CD4-positive, CD25-positive, alpha-beta regulatory T cell (primary cell): ENCODE data around the gene RASAL2. TPM values are rescaled to one million over a fixed set of nuclear protein-coding genes. Genes with fewer than 3 reads are reported as not detected.
A peak's percentile ranks its signal among the peaks of the same experiment; 100 is the strongest.
"Not testable (repeated sequence)": the region's sequence is repeated elsewhere in the genome, so short reads cannot be mapped to it uniquely, and the experiment has no call there.

ENCODE experiments used
- ATAC-seq, 2 donors: fragments of 150-1000 bp; cut with Tn5 transposase; one replicate each; pipeline ENCODE4 v1.10.0; 2021; ENCODE audit warnings: low read depth in 2 of 2, moderate number of reproducible peaks in 2 of 2, moderate library complexity in 1 of 2
- DNase-seq, 3 donors: peaks; one replicate each; pipeline versions ENCODE4 v3.0.0 to v3.0.0-alpha.2; 2012 to 2022; ENCODE audit warnings: mixed read lengths in 1 of 3
- H3K27ac ChIP-seq: one replicate; pipeline ENCODE4 v1.7.0; 2013; ENCODE audit warnings: mild to moderate bottlenecking, low read length; ENCODE audit not compliant: insufficient read depth, poor library complexity, severe bottlenecking
- H3K27me3 ChIP-seq: one replicate; pipeline ENCODE4 v1.7.0; 2013; ENCODE audit warnings: low read length; ENCODE audit not compliant: control insufficient read depth, insufficient read depth
- H3K36me3 ChIP-seq: one replicate; pipeline ENCODE4 v1.7.0; 2013; ENCODE audit warnings: mild to moderate bottlenecking, low read length, moderate library complexity; ENCODE audit not compliant: control insufficient read depth, insufficient read depth
- H3K4me1 ChIP-seq: 2 replicates; pipeline ENCODE4 v1.7.0; 2013; ENCODE audit warnings: mild to moderate bottlenecking, low read length; ENCODE audit not compliant: insufficient read depth, control insufficient read depth, poor library complexity, severe bottlenecking
- H3K4me3 ChIP-seq: one replicate; pipeline ENCODE4 v1.7.0; 2013; ENCODE audit warnings: low read depth, mild to moderate bottlenecking, low read length, moderate library complexity
- H3K9me3 ChIP-seq, 2 experiments: 1 replicate in 1 of 2; 2 replicates in 1 of 2; pipeline ENCODE4 v1.7.0; 2013; ENCODE audit warnings: low read length in 2 of 2, mild to moderate bottlenecking in 1 of 2, moderate library complexity in 1 of 2; ENCODE audit not compliant: control insufficient read depth in 2 of 2
- H3K27ac Mint-ChIP-seq, 3 donors: one replicate each; pipeline ENCODE4 v1.8.0; 2020 to 2022; ENCODE audit warnings: mild to moderate bottlenecking in 3 of 3, mixed read lengths in 3 of 3, moderate library complexity in 2 of 3
- H3K27me3 Mint-ChIP-seq: one replicate; pipeline ENCODE4 v1.8.0; 2022; ENCODE audit warnings: mild to moderate bottlenecking, mixed read lengths
- H3K36me3 Mint-ChIP-seq: one replicate; pipeline ENCODE4 v1.8.0; 2020; ENCODE audit warnings: mixed read lengths
- H3K4me1 Mint-ChIP-seq, 4 donors: one replicate each; pipeline ENCODE4 v1.8.0; 2020 to 2022; ENCODE audit warnings: mixed read lengths in 4 of 4, mild to moderate bottlenecking in 1 of 4
- H3K4me3 Mint-ChIP-seq, 4 donors: one replicate each; pipeline ENCODE4 v1.8.0; 2020 to 2022; ENCODE audit warnings: mild to moderate bottlenecking in 4 of 4, mixed read lengths in 4 of 4, moderate library complexity in 3 of 4
- H3K9me3 Mint-ChIP-seq, 7 donors: one replicate each; pipeline ENCODE4 v1.8.0; 2020 to 2022; ENCODE audit warnings: mixed read lengths in 7 of 7, mild to moderate bottlenecking in 3 of 7, moderate library complexity in 2 of 7
- polyA plus RNA-seq, 4 donors: library from polyadenylated mRNA; unstranded; fragments of 300-500 nt; fragmentation: Illumina TruSeq; gene quantifications; one replicate each; pipeline ENCODE4 v1.2.3, GENCODE V29; 2021
- total RNA-seq: library from RNA; stranded (reverse); gene quantifications from one replicate; pipeline ENCODE4 v1.2.3, GENCODE V29; 2022

The RASAL2 gene
- total and polyA plus RNA-seq, 5 donors from 2014 or later = not detected

- H3K4me3 Mint-ChIP-seq = no peak overlapping the region
- H3K27me3 Mint-ChIP-seq = no peaks in the 10 kb centered on the region
- Histone ChIP-seq H3K9me3 (no peaks in the 10 kb centered on the region), H3K36me3 (no peaks in the 10 kb centered on the region), H3K4me1 (no peaks in the 10 kb centered on the region), H3K27ac (no peak overlapping the region), H3K4me3 (no peak overlapping the region), H3K27me3 (no peaks in the 10 kb centered on the region)
- H3K27ac Mint-ChIP-seq = no peak overlapping the region
- no peaks in the 10 kb centered on the region for H3K4me1 Mint-ChIP-seq
- H3K36me3 Mint-ChIP-seq = no peaks in the 10 kb centered on the region
- ATAC-seq (no peak), DNase-seq (no peak)
- peaks cover 0 to 7% (median 4%) of the 10 kb centered on the region in 7 donors for H3K9me3 Mint-ChIP-seq
These were observed 17.3 kb upstream of the RASAL2 start for GRCh38 chr1:178076607-178077006.

DNA sequence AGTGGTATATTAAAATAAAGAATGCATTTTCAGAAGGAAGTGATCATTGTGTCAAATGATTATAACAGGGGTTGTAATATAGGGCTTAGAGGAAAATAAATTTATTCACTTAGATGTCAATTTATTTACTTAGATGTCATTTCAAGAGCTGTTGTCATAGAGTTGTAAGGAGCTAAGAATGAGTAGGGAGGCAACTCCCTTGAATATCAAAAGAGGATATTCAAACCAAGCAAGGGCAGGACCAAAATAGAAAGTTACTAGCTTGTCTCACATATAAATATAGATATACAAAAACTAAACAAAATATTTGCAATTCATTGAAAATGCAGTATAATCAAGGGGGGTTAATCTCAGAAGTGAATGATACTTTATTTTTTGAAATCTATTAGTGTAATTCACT lies 16.0 kb upstream of the RASAL2 start:
- Histone ChIP-seq H3K36me3 (no peaks in the 10 kb centered on the region), H3K27ac (no peak overlapping the region), H3K4me1 (no peaks in the 10 kb centered on the region), H3K27me3 (no peaks in the 10 kb centered on the region), H3K9me3 (no peaks in the 10 kb centered on the region), H3K4me3 (no peak overlapping the region)
- DNase-seq (no peak), ATAC-seq (no peak)
- Mint-ChIP-seq H3K27me3 (no peaks in the 10 kb centered on the region), H3K4me3 (no peak overlapping the region), H3K9me3 (peaks cover 1 to 11% (median 5%) of the 10 kb centered on the region in 7 donors), H3K4me1 (no peaks in the 10 kb centered on the region), H3K27ac (no peak overlapping the region), H3K36me3 (no peaks in the 10 kb centered on the region)

- Mint-ChIP-seq H3K4me1 (no peaks in the 10 kb centered on the region), H3K36me3 (no peaks in the 10 kb centered on the region), H3K4me3 (no peak overlapping the region), H3K27me3 (peaks cover 8% of the 10 kb centered on the region), H3K9me3 (peaks cover 3 to 19% (median 9%) of the 10 kb centered on the region in 7 donors), H3K27ac (no peak overlapping the region)
- H3K4me1 ChIP-seq = no peaks in the 10 kb centered on the region
- DNase-seq = no peak
- no peak overlapping the region for H3K27ac ChIP-seq
- H3K4me3 ChIP-seq = no peak overlapping the region
- peaks cover 0 to 3% of the 10 kb centered on the region in 2 experiments for H3K9me3 ChIP-seq
- no peaks in the 10 kb centered on the region for H3K27me3 ChIP-seq
- no peak for ATAC-seq
- H3K36me3 ChIP-seq = no peaks in the 10 kb centered on the region
These were observed 7.6 kb upstream of the RASAL2 start for GRCh38 chr1:178086294-178086693.

- H3K4me1 Mint-ChIP-seq = no peaks in the 10 kb centered on the region
- Histone ChIP-seq H3K27ac (no peak overlapping the region), H3K4me3 (no peak overlapping the region), H3K4me1 (no peaks in the 10 kb centered on the region), H3K9me3 (peaks cover 0 to 3% of the 10 kb centered on the region in 2 experiments), H3K36me3 (no peaks in the 10 kb centered on the region), H3K27me3 (no peaks in the 10 kb centered on the region)
- no peak for ATAC-seq
- peaks cover 1 to 22% (median 9%) of the 10 kb centered on the region in 7 donors for H3K9me3 Mint-ChIP-seq
- H3K36me3 Mint-ChIP-seq = no peaks in the 10 kb centered on the region
- H3K27ac Mint-ChIP-seq = no peak overlapping the region
- no peak overlapping the region for H3K4me3 Mint-ChIP-seq
- H3K27me3 Mint-ChIP-seq = peaks cover 12% of the 10 kb centered on the region
- no peak for DNase-seq
These were observed 7.1 kb upstream of the RASAL2 start for GRCh38 chr1:178086766-178087165.

DNA sequence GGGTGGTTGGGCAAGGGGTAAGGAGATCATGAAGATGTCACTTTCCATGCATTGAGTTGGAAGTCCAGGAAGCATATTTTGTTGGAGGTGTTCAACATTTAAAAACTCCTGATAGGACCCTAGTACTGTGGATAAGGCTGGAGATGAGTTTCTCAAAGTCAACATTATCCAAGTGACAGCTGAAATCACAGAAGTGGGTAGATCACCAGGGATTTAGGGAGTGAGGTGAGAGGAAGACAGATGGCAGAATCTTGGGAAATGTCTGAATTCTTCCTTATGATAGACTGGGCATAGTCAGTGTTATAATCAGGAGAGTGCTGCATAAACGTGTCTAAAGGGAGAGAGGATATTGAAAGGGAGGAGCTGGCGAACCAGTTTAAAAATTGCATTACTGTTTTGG lies 5.3 kb upstream of the RASAL2 start:
- Mint-ChIP-seq H3K36me3 (no peaks in the 10 kb centered on the region), H3K9me3 (peaks cover 1 to 30% (median 6%) of the 10 kb centered on the region in 7 donors), H3K4me3 (no peak overlapping the region), H3K4me1 (peaks cover 0 to 9% (median 1%) of the 10 kb centered on the region in 4 donors), H3K27me3 (peaks cover 30% of the 10 kb centered on the region), H3K27ac (no peak overlapping the region)
- H3K27ac ChIP-seq = no peak overlapping the region
- DNase-seq (no peak), ATAC-seq (no peak)
- no peaks in the 10 kb centered on the region for H3K4me1 ChIP-seq
- H3K36me3 ChIP-seq = no peaks in the 10 kb centered on the region
- peaks cover 3 to 5% of the 10 kb centered on the region in 2 experiments for H3K9me3 ChIP-seq
- no peak overlapping the region for H3K4me3 ChIP-seq
- peaks cover 11% of the 10 kb centered on the region for H3K27me3 ChIP-seq

DNA sequence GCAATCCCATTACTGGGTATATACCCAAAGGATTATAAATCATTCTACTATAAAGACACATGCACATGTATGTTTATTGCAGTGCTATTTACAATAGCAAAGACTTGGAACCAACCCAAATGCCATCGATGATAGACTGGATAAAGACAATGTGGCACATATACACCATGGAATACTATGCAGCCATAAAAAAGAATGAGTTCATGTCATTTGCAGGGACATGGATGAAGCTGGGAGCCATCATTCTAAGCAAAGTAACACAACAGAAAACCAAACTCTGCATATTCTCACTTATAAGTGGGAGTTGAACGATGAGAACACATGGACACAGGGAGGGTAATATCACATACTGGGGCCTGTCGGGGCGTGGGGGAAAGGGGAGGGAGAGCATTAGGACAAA lies 2.5 kb upstream of the RASAL2 start:
- peaks cover 30% of the 10 kb centered on the region for H3K27me3 ChIP-seq
- Mint-ChIP-seq H3K4me1 (peaks cover 0 to 13% (median 1%) of the 10 kb centered on the region in 4 donors), H3K9me3 (peaks cover 3 to 29% (median 5%) of the 10 kb centered on the region in 7 donors), H3K27me3 (peaks cover 49% of the 10 kb centered on the region)
- not testable (repeated sequence) for H3K36me3 Mint-ChIP-seq, H3K27ac Mint-ChIP-seq, DNase-seq, H3K27ac ChIP-seq, H3K36me3 ChIP-seq, H3K4me3 Mint-ChIP-seq, ATAC-seq, H3K4me1 ChIP-seq, H3K9me3 ChIP-seq, H3K4me3 ChIP-seq

- Histone ChIP-seq H3K4me1 (no peaks in the 10 kb centered on the region), H3K4me3 (no peak overlapping the region), H3K9me3 (peaks cover 0 to 5% of the 10 kb centered on the region in 2 experiments), H3K27ac (no peak overlapping the region), H3K36me3 (no peaks in the 10 kb centered on the region), H3K27me3 (peaks cover 30% of the 10 kb centered on the region)
- peaks cover 3 to 29% (median 5%) of the 10 kb centered on the region in 7 donors for H3K9me3 Mint-ChIP-seq
- no peak overlapping the region for H3K27ac Mint-ChIP-seq
- peak overlapping the region in 2 of 4 donors; percentile 7 to 69 for H3K4me3 Mint-ChIP-seq
- DNase-seq = no peak
- no peak for ATAC-seq
- no peaks in the 10 kb centered on the region for H3K36me3 Mint-ChIP-seq
- peaks cover 56% of the 10 kb centered on the region for H3K27me3 Mint-ChIP-seq
- H3K4me1 Mint-ChIP-seq = peaks cover 0 to 13% (median 1%) of the 10 kb centered on the region in 4 donors
These were observed 1.7 kb upstream of the RASAL2 start for GRCh38 chr1:178091986-178092745.
